NCI-H446 (cell line): Measurements from ENCODE around the gene MRPS27.
A peak's percentile ranks its signal among the peaks of the same experiment; 100 is the strongest.
"Not testable (repeated sequence)": the region's sequence is repeated elsewhere in the genome, so short reads cannot be mapped to it uniquely, and the experiment has no call there.

Experiments used
- DNase-seq, 2 experiments: peaks; one replicate each; lab custom pipeline; 2025; lab: John Stamatoyannopoulos, UW

The MRPS27 gene

GRCh38 chr5:72325566-72326305 lies 5.7 kb upstream of the MRPS27 start:
- peak in 1 of 2 experiments; percentile 49 for DNase-seq

GRCh38 chr5:72324189-72324825 lies 4.3 kb upstream of the MRPS27 start:
- DNase-seq, result no peak

- DNase-seq, result not testable (repeated sequence)
Measured at GRCh38 chr5:72319435-72319975, 535 bp downstream of the MRPS27 start.

GRCh38 chr5:72314571-72315172 lies 5.4 kb downstream of the MRPS27 start:
- DNase-seq, result peak; percentile 30 to 70

GRCh38 chr5:72313141-72313540 lies 6.9 kb downstream of the MRPS27 start:
- DNase-seq, result no peak

GRCh38 chr5:72308853-72309191 lies 11.2 kb downstream of the MRPS27 start:
- DNase-seq, result no peak

GRCh38 chr5:72307968-72308852 lies 11.8 kb downstream of the MRPS27 start:
- peak; percentile 96 to 99 for DNase-seq

- DNase-seq, result no peak
Measured at GRCh38 chr5:72307573-72307967, 12.5 kb downstream of the MRPS27 start.

GRCh38 chr5:72305194-72306142 lies 14.6 kb downstream of the MRPS27 start:
- no peak for DNase-seq

GRCh38 chr5:72302171-72302570 lies 17.9 kb downstream of the MRPS27 start:
- DNase-seq, result no peak

- DNase-seq, result peak; percentile 39 to 92
Measured at GRCh38 chr5:72301557-72301956, 18.5 kb downstream of the MRPS27 start.

GRCh38 chr5:72300590-72301339 lies 19.3 kb downstream of the MRPS27 start:
- DNase-seq, result no peak

- no peak for DNase-seq
Measured at GRCh38 chr5:72298711-72299110, 21.3 kb downstream of the MRPS27 start.

GRCh38 chr5:72298136-72298535 lies 21.9 kb downstream of the MRPS27 start:
- DNase-seq, result not testable (repeated sequence)

GRCh38 chr5:72296256-72296655 lies 23.8 kb downstream of the MRPS27 start:
- peak in 1 of 2 experiments; percentile 76 for DNase-seq

- DNase-seq, result peak in 1 of 2 experiments; percentile 44
Measured at GRCh38 chr5:72295539-72295938, 24.5 kb downstream of the MRPS27 start.

- DNase-seq, result no peak
Measured at GRCh38 chr5:72294473-72294872, 25.6 kb downstream of the MRPS27 start.

GRCh38 chr5:72293495-72294055 lies 26.5 kb downstream of the MRPS27 start:
- no peak for DNase-seq

GRCh38 chr5:72292411-72292810 lies 27.6 kb downstream of the MRPS27 start:
- peak in 1 of 2 experiments; percentile 48 for DNase-seq

- peak; percentile 36 to 85 for DNase-seq
Measured at GRCh38 chr5:72291601-72292000, 28.4 kb downstream of the MRPS27 start.
